ENCODE results near the gene NSD1.
"Not testable (repeated sequence)": the region's sequence is repeated elsewhere in the genome, so short reads cannot be mapped to it uniquely, and the experiment has no call there.

The NSD1 gene

DNA sequence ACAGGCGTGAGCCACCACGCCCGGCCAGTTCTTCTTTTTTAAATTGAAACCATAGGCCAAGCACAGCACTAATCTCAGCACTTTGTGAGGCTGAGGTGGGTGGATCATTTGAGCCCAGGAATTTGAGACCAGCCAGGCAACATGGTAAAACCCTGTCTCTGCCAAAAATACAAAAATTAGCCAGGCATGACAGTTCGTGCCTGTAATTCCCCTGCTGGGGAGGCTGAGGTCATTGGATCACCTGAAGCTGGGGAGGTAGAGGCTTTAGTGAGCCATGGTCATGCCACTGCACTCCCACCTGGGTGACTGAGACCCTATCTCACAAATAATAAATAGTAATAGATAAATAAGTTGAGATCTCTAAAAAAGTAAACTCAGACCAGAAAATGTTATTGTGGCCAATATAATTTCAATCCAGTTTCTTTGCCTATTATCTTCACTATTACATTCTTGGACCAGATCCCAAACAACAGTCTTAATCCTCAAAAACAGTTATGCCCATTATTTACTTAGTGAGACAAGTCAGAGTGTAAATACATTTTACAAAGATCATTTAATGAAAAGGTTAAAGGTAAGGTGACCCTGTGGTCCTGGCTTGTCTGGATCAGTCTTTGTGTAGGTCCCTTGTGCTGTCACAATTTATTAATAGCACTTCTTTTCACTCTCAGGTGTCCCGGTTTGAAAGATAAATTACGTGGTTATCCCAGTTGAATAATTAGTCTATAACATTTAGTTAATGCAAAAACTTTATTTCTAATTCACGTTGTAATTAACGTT, 116.4 kb downstream of the NSD1 start:
- H3K36me3 ChIP-seq (ENCODE audit: control insufficient read depth, low read length) = peaks cover 84% of the 10 kb centered on the region

DNA sequence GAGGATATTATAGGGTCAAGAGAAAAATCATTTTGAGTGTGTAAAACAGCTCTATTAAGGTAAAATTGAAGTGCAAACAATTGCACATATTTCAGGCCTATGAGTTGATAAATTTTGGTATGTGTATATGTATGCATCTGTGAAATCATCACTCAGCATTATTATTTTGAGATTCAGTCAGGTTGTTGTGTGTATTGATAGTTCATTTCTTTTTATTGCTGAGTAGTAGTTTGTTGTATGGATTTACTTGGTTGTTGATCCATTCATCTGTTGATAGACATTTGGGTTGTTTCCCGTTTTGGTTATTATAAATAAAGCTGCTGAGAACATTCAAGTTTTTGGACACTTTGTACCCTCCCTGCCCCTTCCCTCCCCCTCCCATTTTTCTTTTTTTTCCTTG, 119.7 kb downstream of the NSD1 start:
- Histone ChIP-seq H3K27me3 (ENCODE audit: control insufficient read depth, low read length) (no peaks in the 10 kb centered on the region), H3K4me1 (ENCODE audit: control insufficient read depth, low read length) (no peaks in the 10 kb centered on the region), H3K27ac (ENCODE audit: low read depth, low read length) (no peak overlapping the region), H3K4me3 (ENCODE audit: low read length) (no peak overlapping the region), H3K9me3 (ENCODE audit: control insufficient read depth, insufficient read depth, low read length) (no peaks in the 10 kb centered on the region), H3K36me3 (ENCODE audit: control insufficient read depth, low read length) (peaks cover 82% of the 10 kb centered on the region), H3K9me2 (replicated peaks; ENCODE audit: control insufficient read depth, low read length) (no peaks in the 10 kb centered on the region), H4K20me1 (ENCODE audit: control insufficient read depth, insufficient read depth, low read depth, low read length) (no peaks in the 10 kb centered on the region), H3F3A (ENCODE audit: control insufficient read depth, insufficient read depth) (peaks cover 5% of the 10 kb centered on the region; the same call in 1 of the 2 replicates), H3K79me2 (ENCODE audit: control insufficient read depth, low read length) (0 out of 2 replicates have a peak, but pooled peaks cover 4% of the 10 kb centered on the region), H3K4me2 (ENCODE audit: low read length) (no peak overlapping the region)
- TF ChIP-seq, protein P1, sequence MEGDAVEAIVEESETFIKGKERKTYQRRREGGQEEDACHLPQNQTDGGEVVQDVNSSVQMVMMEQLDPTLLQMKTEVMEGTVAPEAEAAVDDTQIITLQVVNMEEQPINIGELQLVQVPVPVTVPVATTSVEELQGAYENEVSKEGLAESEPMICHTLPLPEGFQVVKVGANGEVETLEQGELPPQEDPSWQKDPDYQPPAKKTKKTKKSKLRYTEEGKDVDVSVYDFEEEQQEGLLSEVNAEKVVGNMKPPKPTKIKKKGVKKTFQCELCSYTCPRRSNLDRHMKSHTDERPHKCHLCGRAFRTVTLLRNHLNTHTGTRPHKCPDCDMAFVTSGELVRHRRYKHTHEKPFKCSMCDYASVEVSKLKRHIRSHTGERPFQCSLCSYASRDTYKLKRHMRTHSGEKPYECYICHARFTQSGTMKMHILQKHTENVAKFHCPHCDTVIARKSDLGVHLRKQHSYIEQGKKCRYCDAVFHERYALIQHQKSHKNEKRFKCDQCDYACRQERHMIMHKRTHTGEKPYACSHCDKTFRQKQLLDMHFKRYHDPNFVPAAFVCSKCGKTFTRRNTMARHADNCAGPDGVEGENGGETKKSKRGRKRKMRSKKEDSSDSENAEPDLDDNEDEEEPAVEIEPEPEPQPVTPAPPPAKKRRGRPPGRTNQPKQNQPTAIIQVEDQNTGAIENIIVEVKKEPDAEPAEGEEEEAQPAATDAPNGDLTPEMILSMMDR (IDR thresholded peaks at IDR 0.05; ENCODE audit: low read depth, low read length, poor library complexity, severe bottlenecking) = no peak
- no peak for TF ChIP-seq EZH2phosphoT487 (IDR thresholded peaks at IDR 0.05; ENCODE audit: borderline replicate concordance, low read length)

More for the DNA sequence above, 116.4 kb downstream of the NSD1 start:
- Histone ChIP-seq H3K4me1 (ENCODE audit: control insufficient read depth, low read length) (no peaks in the 10 kb centered on the region), H4K20me1 (ENCODE audit: control insufficient read depth, insufficient read depth, low read depth, low read length) (no peaks in the 10 kb centered on the region), H3K79me2 (ENCODE audit: control insufficient read depth, low read length) (0 out of 2 replicates have a peak, but pooled peaks cover 4% of the 10 kb centered on the region), H3K9me2 (replicated peaks; ENCODE audit: control insufficient read depth, low read length) (no peaks in the 10 kb centered on the region), H3K27me3 (ENCODE audit: control insufficient read depth, low read length) (no peaks in the 10 kb centered on the region), H3K27ac (ENCODE audit: low read depth, low read length) (no peak overlapping the region), H3K9me3 (ENCODE audit: control insufficient read depth, insufficient read depth, low read length) (no peaks in the 10 kb centered on the region), H3F3A (ENCODE audit: control insufficient read depth, insufficient read depth) (peaks cover 5% of the 10 kb centered on the region; the same call in 1 of the 2 replicates), H3K4me2 (ENCODE audit: low read length) (no peak overlapping the region), H3K4me3 (ENCODE audit: low read length) (no peak overlapping the region)
- no peak for TF ChIP-seq EZH2phosphoT487 (IDR thresholded peaks at IDR 0.05; ENCODE audit: borderline replicate concordance, low read length)
- TF ChIP-seq, protein P1 (IDR thresholded peaks at IDR 0.05; ENCODE audit: low read depth, low read length, poor library complexity, severe bottlenecking) = no peak

DNA sequence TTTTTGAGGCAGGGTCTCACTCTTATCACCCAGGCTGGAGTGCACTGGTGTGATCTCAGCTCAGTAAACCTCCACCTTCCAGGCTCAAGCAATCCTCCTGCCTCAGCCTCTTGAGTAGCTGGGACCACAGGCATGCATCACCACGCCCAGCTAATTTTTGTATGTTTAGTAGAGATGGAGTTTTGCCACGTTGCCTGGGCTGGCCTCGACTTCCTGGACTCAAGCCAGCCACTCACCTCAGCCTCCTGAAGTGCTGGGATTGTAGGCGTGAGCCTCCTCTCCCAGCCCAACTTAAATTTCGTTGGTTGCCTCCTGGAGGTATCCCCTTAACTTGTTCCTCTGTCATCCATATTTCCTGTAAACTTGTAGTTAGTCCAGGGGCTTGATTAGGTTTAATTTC, 122.7 kb downstream of the NSD1 start:
- Histone ChIP-seq H3K27ac (ENCODE audit: low read depth, low read length) (no peak overlapping the region), H3K79me2 (ENCODE audit: control insufficient read depth, low read length) (0 out of 2 replicates have a peak, but pooled peaks cover 4% of the 10 kb centered on the region), H3K9me3 (ENCODE audit: control insufficient read depth, insufficient read depth, low read length) (no peaks in the 10 kb centered on the region), H3K4me3 (ENCODE audit: low read length) (no peak overlapping the region), H3K27me3 (ENCODE audit: control insufficient read depth, low read length) (no peaks in the 10 kb centered on the region), H4K20me1 (ENCODE audit: control insufficient read depth, insufficient read depth, low read depth, low read length) (no peaks in the 10 kb centered on the region; the same call in 1 of the 2 replicates), H3K9me2 (replicated peaks; ENCODE audit: control insufficient read depth, low read length) (no peaks in the 10 kb centered on the region), H3K4me1 (ENCODE audit: control insufficient read depth, low read length) (no peaks in the 10 kb centered on the region), H3F3A (ENCODE audit: control insufficient read depth, insufficient read depth) (0 out of 2 replicates have a peak, but pooled peaks cover under 1% of the 10 kb centered on the region), H3K4me2 (ENCODE audit: low read length) (no peak overlapping the region), H3K36me3 (ENCODE audit: control insufficient read depth, low read length) (peaks cover 90% of the 10 kb centered on the region)
- TF ChIP-seq, protein P1 (IDR thresholded peaks at IDR 0.05; ENCODE audit: low read depth, low read length, poor library complexity, severe bottlenecking) = no peak
- no peak for TF ChIP-seq EZH2phosphoT487 (IDR thresholded peaks at IDR 0.05; ENCODE audit: borderline replicate concordance, low read length)

DNA sequence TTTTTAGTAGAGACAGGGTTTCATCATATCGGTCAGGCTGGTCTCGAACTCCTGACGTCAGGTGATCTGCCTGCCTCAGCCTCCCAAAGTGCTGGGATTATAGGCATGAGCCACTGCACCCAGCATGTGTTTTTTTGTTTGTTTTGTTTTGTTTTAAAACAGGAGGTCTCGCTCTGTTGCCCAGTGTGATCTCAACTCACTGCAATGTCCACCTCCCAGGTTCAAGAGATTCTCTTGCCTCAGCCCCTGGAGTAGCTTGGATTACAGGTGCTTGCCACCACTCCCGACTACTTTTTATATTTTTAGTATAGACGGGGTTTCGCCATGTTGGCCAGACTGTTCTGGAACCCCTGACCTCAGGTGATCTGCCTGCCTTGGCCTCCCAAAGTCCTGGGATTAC, 125.1 kb downstream of the NSD1 start:
- H3K27me3 ChIP-seq (ENCODE audit: control insufficient read depth, low read length); H3K9me2 ChIP-seq (replicated peaks; ENCODE audit: control insufficient read depth, low read length); H3K4me2 ChIP-seq (ENCODE audit: low read length); H3K4me1 ChIP-seq (ENCODE audit: control insufficient read depth, low read length); H3K9me3 ChIP-seq (ENCODE audit: control insufficient read depth, insufficient read depth, low read length); H3K79me2 ChIP-seq (ENCODE audit: control insufficient read depth, low read length); H4K20me1 ChIP-seq (ENCODE audit: control insufficient read depth, insufficient read depth, low read depth, low read length); H3K27ac ChIP-seq (ENCODE audit: low read depth, low read length); H3F3A ChIP-seq (ENCODE audit: control insufficient read depth, insufficient read depth); H3K4me3 ChIP-seq (ENCODE audit: low read length): not testable (repeated sequence)
- H3K36me3 ChIP-seq (ENCODE audit: control insufficient read depth, low read length) = peaks cover 93% of the 10 kb centered on the region

Measured in DOHH2 (cell line).